Panc1 (cell line): ENCODE data around the gene ARHGAP32. TPM values are rescaled to one million over a fixed set of nuclear protein-coding genes. Genes with fewer than 3 reads are reported as not detected.

Experiments
- ATAC-seq: fragments of 200-7000 bp; cut with Tn5 transposase; 2 replicates; pipeline ENCODE4 v1.9.1; 2020; ENCODE audit warnings: mild to moderate bottlenecking, moderate library complexity
- Bru-seq: library from RNA; stranded (reverse); fragments of 400-500 nt; gene quantifications from one replicate; lab custom pipeline; 2021; lab: Mats Ljungman, UMichigan
- BruChase-seq, 2 experiments: library from RNA; stranded (reverse); fragments of 400-500 nt; gene quantifications; one replicate each; lab custom pipeline; 2021; lab: Mats Ljungman, UMichigan
- BruUV-seq: library from RNA; stranded (reverse); fragments of 400-500 nt; replicated peaks from 2 replicates; lab custom pipeline; 2021; lab: Mats Ljungman, UMichigan
- CTCF ChIA-PET: fragments of 300-600 bp; sonication (Branson Sonifier 250); formaldehyde crosslinking; loops from one replicate; lab custom pipeline; 2022; ENCODE audit warnings: antibody characterized with exemption; lab: Charles Lee
- POLR2A ChIA-PET: fragments of 300-600 bp; sonication (Branson Sonifier 250); formaldehyde crosslinking; loops from one replicate; lab custom pipeline; 2022; ENCODE audit warnings: antibody characterized with exemption; lab: Charles Lee
- DNase-seq: peaks from one replicate; pipeline ENCODE4 v3.0.0-alpha.2; 2010; ENCODE audit warnings: low read depth, low spot score
- H3K27ac ChIP-seq: 2 replicates; pipeline ENCODE4 v1.5.1; 2011; ENCODE audit warnings: mild to moderate bottlenecking, low read length, inconsistent platforms
- H3K27me3 ChIP-seq: fragments of 200-500 bp; sonication (Bioruptor generic); 2 replicates; pipeline ENCODE4 v1.6.0; 2014; ENCODE audit warnings: low read length, inconsistent platforms; ENCODE audit not compliant: control insufficient read depth, insufficient read depth
- H3K36me3 ChIP-seq: fragments of 200-500 bp; sonication (Bioruptor generic); 2 replicates; pipeline ENCODE4 v1.5.1; 2014; ENCODE audit warnings: inconsistent platforms, mild to moderate bottlenecking, low read length, moderate library complexity; ENCODE audit not compliant: control insufficient read depth, insufficient read depth
- H3K4me1 ChIP-seq: 2 replicates; pipeline ENCODE4 v1.5.1; 2011; ENCODE audit warnings: inconsistent platforms, mild to moderate bottlenecking, low read length, moderate library complexity; ENCODE audit not compliant: control insufficient read depth, insufficient read depth
- H3K4me3 ChIP-seq, 2 experiments: 2 replicates each; pipeline ENCODE4 v1.5.1; 2011 to 2012; ENCODE audit warnings: low read depth in 2 of 2, low read length in 2 of 2, mild to moderate bottlenecking in 2 of 2, inconsistent platforms in 1 of 2, moderate library complexity in 1 of 2
- H3K9me3 ChIP-seq: fragments of 200-500 bp; sonication (Bioruptor generic); 2 replicates; pipeline ENCODE4 v1.5.1; 2014; ENCODE audit warnings: low read depth, mild to moderate bottlenecking, inconsistent platforms, low read length, moderate library complexity; ENCODE audit not compliant: control insufficient read depth, insufficient read depth
- CTCF ChIP-seq: fragments of 450-650 bp; IDR thresholded peaks from 2 replicates; pipeline ENCODE4 v1.5.1; 2017; ENCODE audit warnings: mild to moderate bottlenecking
- POLR2AphosphoS5 ChIP-seq: IDR thresholded peaks from 2 replicates; pipeline ENCODE4 v1.6.1; 2012; ENCODE audit warnings: mild to moderate bottlenecking, low read depth, low read length, moderate library complexity
- REST ChIP-seq, 2 experiments: IDR thresholded peaks; 2 replicates each; pipeline ENCODE4 v1.6.1; 2011 to 2012; ENCODE audit warnings: low read depth in 2 of 2, control low read depth in 1 of 2, low read length in 1 of 2, mild to moderate bottlenecking in 1 of 2, moderate library complexity in 1 of 2; ENCODE audit not compliant: insufficient read depth in 1 of 2
- SIN3A ChIP-seq: IDR thresholded peaks from 2 replicates; pipeline ENCODE4 v1.6.1; 2012; ENCODE audit warnings: low read depth, mild to moderate bottlenecking, low read length, moderate library complexity, borderline replicate concordance; ENCODE audit not compliant: insufficient read depth
- TCF7L2 ChIP-seq: IDR thresholded peaks from 2 replicates; pipeline ENCODE4 v1.6.1; 2011; ENCODE audit warnings: mild to moderate bottlenecking, low read depth, low read length, inconsistent platforms
- in situ Hi-C: cut with HindIII; loops from 2 replicates; pipeline ENCODE4 v1.10.0; 2016; ENCODE audit warnings: low sequenced_read_pairs, low pct_unique_long_range_greater_than_20kb
- intact Hi-C: fragments of 100-400 bp; cut with micrococcal nuclease; formaldehyde crosslinking; loops from one replicate; pipeline ENCODE4 v1.10.0; 2022; ENCODE audit not compliant: unreplicated experiment
- long read RNA-seq: library from polyadenylated mRNA; unstranded; transcript quantifications from one replicate; pipeline ENCODE4 v2.0.0, GENCODE V29; 2021; ENCODE audit not compliant: unreplicated experiment
- polyA plus RNA-seq: library from polyadenylated mRNA; unstranded; fragments of >200 nt; gene quantifications from one replicate; pipeline ENCODE4 v1.2.1, GENCODE V29; 2012; ENCODE audit warnings: missing spikeins; ENCODE audit not compliant: insufficient read length
- total RNA-seq: library from RNA; stranded (reverse); gene quantifications from one replicate; pipeline ENCODE4 v1.2.1, GENCODE V29; 2021; ENCODE audit not compliant: unreplicated experiment

ARHGAP32 gene
- total RNA-seq: 44.6 TPM
- 14.2 TPM for polyA plus RNA-seq
- Bru-seq, nascent RNA: percentile 93 among the genes with signal in this experiment
- BruChase-seq, experiment 1, labeled RNA remaining after a 2-hour chase: percentile 80 among the genes with signal in this experiment
- BruChase-seq, experiment 2, labeled RNA remaining after a 6-hour chase: percentile 75 among the genes with signal in this experiment
- long read RNA-seq, partial matches to known transcripts: 12 of 42 reads
- long read RNA-seq, other reads (novel, unspliced or antisense): 30 of 42 reads

GRCh38 chr11:129192150-129192549 is at the start of gene ARHGAP32:
TSS of gene ARHGAP32 (minus strand) at chr11:129192325. CDS start at chr11:129192198, 127 bp downstream.
- in situ Hi-C loops: no loop called here
- Histone ChIP-seq H3K9me3 (no peaks in the 10 kb centered on the region), H3K36me3 (no peaks in the 10 kb centered on the region), H3K4me3 (peak within 1 kb of the TSS; percentile 22 to 62), H3K27ac (peak within 1 kb of the TSS; percentile 93), H3K27me3 (no peaks in the 10 kb centered on the region), H3K4me1 (peaks cover 47% of the 10 kb centered on the region)
- POLR2A ChIA-PET: no interaction called here
- intact Hi-C loops: loop anchor here (5.0 to 10.0 kb wide), 2 partner anchors 47 to 75 kb away; no protein-coding TSS in a partner anchor
- ATAC-seq (peak; percentile 94), DNase-seq (peak; percentile 61)
- no TSS peak for BruUV-seq
- TF ChIP-seq SIN3A (no peak), CTCF (no peak), TCF7L2 (no peak), REST (IDR thresholded peaks at IDR 0.05; ENCODE audit: insufficient read depth in 1 of 2, low read depth in 2 of 2, low read length in 1 of 2) (no peak), POLR2AphosphoS5 (no peak)
- CTCF ChIA-PET: no interaction called here

- ATAC-seq (no peak), DNase-seq (no peak)
- Histone ChIP-seq H3K27me3 (no peaks in the 10 kb centered on the region), H3K36me3 (no peaks in the 10 kb centered on the region), H3K27ac (no peak overlapping the region), H3K4me1 (no peaks in the 10 kb centered on the region; the same call in 1 of the 2 replicates), H3K4me3 (no peak overlapping the region), H3K9me3 (no peaks in the 10 kb centered on the region)
- in situ Hi-C loops: no loop called here
- BruUV-seq: no TSS peak
- TF ChIP-seq REST (IDR thresholded peaks at IDR 0.05; ENCODE audit: insufficient read depth in 1 of 2, low read depth in 2 of 2, low read length in 1 of 2) (no peak), POLR2AphosphoS5 (no peak), CTCF (no peak), TCF7L2 (no peak), SIN3A (no peak)
- ChIA-PET CTCF (no interaction called here), POLR2A (no interaction called here)
- intact Hi-C loops: no loop called here
These were observed 47.1 kb upstream of the ARHGAP32 start for GRCh38 chr11:129239207-129239606.
